Hepatocyte (in vitro differentiated cells): ENCODE data around the gene ASIP.
"Not testable (repeated sequence)": the region's sequence is repeated elsewhere in the genome, so short reads cannot be mapped to it uniquely, and the experiment has no call there.

ENCODE experiments used
- EZH2 ChIP-seq: fragments of 200-600 bp; sonication (generic); IDR thresholded peaks from 2 replicates; pipeline ENCODE4 v1.6.1; 2016; ENCODE audit warnings: antibody characterized with exemption, mild to moderate bottlenecking, borderline replicate concordance
- EZH2phosphoT487 ChIP-seq: fragments of 200-600 bp; sonication (generic); IDR thresholded peaks from one replicate; pipeline ENCODE4 v1.6.1; 2018; ENCODE audit warnings: antibody characterized with exemption, mild to moderate bottlenecking, low read depth, moderate library complexity; ENCODE audit not compliant: unreplicated experiment, severe bottlenecking
- TF ChIP-seq, protein P1 (sequence below): fragments of 200-600 bp; sonication (generic); IDR thresholded peaks from 2 replicates; pipeline ENCODE4 v1.5.1; 2016; ENCODE audit warnings: antibody characterized with exemption, mild to moderate bottlenecking; ENCODE audit not compliant: poor library complexity

DNA sequence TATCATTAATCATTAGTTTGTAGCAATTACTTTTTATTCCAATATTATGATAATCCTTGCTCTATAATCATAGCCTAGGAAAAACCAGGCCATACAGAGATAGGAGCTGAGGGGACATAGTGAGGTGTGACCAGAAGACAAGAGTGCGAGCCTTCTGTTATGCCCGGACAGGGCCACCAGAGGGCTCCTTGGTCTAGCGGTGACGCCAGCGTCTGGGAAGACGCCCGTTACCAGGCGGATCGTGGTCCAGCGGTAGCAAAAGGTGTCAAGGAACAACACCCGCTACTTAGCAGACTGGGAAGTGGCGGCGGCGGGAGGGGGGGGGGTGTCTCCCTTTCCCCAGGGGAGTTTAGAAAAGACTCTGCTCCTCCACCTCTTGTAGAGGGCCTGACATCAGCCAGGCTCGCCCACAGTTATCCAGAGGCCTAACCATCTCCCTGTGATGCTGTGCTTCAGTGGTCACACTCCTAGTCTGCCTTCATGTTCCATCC is 57.1 kb downstream of the ASIP start:
- TF ChIP-seq, protein P1, sequence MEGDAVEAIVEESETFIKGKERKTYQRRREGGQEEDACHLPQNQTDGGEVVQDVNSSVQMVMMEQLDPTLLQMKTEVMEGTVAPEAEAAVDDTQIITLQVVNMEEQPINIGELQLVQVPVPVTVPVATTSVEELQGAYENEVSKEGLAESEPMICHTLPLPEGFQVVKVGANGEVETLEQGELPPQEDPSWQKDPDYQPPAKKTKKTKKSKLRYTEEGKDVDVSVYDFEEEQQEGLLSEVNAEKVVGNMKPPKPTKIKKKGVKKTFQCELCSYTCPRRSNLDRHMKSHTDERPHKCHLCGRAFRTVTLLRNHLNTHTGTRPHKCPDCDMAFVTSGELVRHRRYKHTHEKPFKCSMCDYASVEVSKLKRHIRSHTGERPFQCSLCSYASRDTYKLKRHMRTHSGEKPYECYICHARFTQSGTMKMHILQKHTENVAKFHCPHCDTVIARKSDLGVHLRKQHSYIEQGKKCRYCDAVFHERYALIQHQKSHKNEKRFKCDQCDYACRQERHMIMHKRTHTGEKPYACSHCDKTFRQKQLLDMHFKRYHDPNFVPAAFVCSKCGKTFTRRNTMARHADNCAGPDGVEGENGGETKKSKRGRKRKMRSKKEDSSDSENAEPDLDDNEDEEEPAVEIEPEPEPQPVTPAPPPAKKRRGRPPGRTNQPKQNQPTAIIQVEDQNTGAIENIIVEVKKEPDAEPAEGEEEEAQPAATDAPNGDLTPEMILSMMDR, result peak; percentile 23
- not testable (repeated sequence) for TF ChIP-seq EZH2, EZH2phosphoT487
